CD4-positive, alpha-beta T cell treated with Interleukin-21 for 1 hour (primary cell): ENCODE results near the gene ADIRF.
A peak's percentile ranks its signal among the peaks of the same experiment; 100 is the strongest.
"Not testable (repeated sequence)": the region's sequence is repeated elsewhere in the genome, so short reads cannot be mapped to it uniquely, and the experiment has no call there.

Experiments
- DNase-seq: peaks from one replicate; pipeline ENCODE4 v3.0.0-alpha.2; 2020

Gene ADIRF

GRCh38 chr10:86961481-86962091 is 6.7 kb upstream of the ADIRF start:
- DNase-seq, result no peak

- DNase-seq, result no peak
Measured at GRCh38 chr10:86962136-86962980, 5.9 kb upstream of the ADIRF start.

GRCh38 chr10:86962981-86963310 is 5.3 kb upstream of the ADIRF start:
- DNase-seq, result no peak

GRCh38 chr10:86963341-86963919 is 4.9 kb upstream of the ADIRF start:
- no peak for DNase-seq

- DNase-seq, result no peak
Measured at GRCh38 chr10:86964061-86964846, 4.0 kb upstream of the ADIRF start.

GRCh38 chr10:86964847-86965190 is 3.5 kb upstream of the ADIRF start:
- no peak for DNase-seq

DNA sequence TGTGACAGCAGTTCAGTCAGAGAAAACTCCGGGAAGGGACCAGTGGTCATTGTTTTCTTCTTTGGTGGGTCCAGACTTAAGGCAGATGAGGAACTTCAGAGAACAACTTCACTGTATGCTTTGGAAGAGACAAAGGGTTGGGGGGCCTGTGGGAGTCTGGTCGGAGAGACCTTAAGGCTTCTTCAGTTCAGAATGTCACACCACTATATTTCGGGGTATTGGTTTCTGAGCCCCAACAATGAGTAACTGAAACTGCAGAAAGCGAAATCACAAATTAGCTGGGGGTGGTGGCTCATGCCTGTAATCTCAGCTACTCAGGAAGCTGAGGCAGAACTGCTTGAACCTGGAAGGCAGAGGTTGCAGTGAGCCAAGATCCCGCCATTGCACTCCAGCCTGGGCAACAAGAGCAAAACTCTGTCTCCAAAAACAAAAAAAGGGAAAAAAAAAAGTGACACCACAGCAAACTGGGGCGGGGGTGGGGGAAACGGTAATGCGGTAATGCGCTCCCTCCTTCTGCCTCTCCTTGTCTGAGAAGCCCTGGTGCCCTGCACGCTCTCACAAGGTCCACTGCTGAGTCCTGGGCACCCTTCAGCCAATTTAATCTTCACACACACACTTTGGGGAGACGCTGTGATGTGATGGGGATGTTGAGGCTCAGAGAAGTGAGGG is 2.2 kb upstream of the ADIRF start:
- DNase-seq, result no peak

GRCh38 chr10:86967481-86967941 is 771 bp upstream of the ADIRF start:
- DNase-seq, result no peak

GRCh38 chr10:86968994-86969355 is 693 bp downstream of the ADIRF start:
- no peak for DNase-seq

GRCh38 chr10:86969421-86970041 is 1.2 kb downstream of the ADIRF start:
- no peak for DNase-seq

DNA sequence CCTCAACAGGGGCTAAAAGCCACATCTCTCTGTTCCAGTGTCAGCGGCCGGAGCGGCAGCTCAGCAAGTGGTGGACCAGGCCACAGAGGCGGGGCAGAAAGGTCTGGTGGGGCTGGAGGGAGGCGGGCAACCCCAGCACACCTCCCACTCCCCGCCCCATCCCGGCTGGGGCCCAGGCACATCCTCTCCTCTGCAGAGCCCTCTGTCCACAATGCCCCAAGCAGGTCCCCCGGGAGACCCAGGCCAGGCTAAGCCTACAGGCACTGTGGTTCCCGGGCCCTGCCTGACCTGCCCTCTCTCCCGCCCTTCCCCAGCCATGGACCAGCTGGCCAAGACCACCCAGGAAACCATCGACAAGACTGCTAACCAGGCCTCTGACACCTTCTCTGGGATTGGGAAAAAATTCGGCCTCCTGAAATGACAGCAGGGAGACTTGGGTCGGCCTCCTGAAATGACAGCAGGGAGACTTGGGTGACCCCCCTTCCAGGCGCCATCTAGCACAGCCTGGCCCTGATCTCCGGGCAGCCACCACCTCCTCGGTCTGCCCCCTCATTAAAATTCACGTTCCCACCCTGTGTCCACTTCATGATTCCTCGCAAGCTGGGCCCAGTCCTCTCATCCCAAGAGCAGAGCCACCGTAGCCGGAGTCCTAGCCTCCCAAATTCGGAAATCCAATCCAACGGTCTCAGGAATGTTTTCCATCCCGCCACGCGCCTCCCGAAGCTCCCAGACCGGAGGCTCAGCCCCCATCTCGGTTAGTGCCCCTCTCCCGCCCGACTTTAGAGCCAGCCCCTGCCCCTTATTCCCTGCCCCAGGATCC is 2.1 kb downstream of the ADIRF start:
- no peak for DNase-seq

- no peak for DNase-seq
Measured at GRCh38 chr10:86970982-86971231, 2.6 kb downstream of the ADIRF start.

GRCh38 chr10:86971232-86971991 is 3.1 kb downstream of the ADIRF start:
- DNase-seq, result peak; percentile 92

DNA sequence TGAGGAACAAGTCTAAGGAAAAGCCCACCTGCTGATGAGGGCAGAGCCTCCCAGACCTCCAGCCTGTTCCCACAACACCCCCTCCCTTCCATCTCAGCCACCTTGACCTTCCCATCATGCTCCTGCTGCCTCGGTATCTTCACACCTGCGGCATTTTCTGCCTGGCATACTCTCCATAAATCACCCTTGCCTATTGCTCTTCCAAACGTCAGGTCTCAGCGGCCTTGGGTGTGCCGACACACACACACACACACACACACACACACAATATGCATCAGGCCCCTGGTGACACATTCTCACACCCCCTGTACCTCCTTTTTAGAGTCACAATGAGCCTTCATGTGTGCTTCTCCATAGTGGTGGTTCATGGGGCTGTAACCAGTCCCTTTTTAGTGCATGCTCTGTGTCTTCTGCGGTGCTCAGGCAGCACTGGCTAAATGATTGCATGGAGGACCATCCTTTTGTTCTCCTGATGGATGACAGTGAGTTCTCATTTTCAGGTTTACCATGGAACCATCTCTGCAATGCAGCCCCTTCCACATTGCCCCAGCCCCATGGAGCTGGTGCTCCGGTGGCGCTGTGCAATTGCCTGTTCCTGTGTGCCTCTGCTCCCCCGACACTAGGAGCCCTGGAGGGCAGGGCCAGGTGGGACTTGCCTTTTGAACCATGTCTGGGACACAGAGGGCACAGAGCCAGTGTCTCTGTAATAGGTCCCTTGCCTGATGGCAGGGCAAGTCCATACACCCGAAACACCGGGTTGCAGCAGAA is 4.5 kb downstream of the ADIRF start:
- DNase-seq, result no peak

GRCh38 chr10:86974484-86974883 is 6.2 kb downstream of the ADIRF start:
- no peak for DNase-seq

DNA sequence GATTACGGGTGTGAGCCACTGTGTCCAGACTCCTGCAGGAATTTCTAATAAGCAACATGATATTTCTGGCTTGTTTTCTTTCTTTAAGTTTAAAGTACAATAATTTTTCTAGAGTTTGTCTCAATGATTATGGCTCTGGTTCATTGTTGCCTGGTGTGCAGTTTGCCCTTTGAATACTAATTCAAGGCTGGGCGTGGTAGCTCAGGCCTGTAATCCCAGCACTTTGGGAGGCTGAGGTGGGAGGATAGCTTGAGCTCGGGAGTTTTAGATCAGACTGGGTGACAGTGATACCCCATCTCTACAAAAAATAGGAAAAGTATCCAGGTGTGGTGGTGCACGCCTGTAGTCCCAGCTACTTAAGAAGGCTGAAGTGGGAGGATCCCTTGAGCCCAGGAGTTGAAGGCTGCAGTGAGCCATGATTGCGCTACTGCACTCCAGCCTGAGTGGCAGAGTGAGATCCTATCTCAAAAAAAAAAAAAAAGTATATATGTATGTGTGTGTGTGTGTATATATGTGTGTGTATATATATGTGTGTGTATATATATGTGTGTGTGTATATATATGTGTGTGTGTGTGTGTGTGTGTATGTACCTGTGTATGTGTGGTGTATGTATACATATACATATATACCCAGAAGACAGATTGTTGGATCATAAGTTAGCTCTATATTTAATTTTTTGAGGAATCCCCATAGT is 8.2 kb downstream of the ADIRF start:
- no peak for DNase-seq

GRCh38 chr10:86978457-86978856 is 10.2 kb downstream of the ADIRF start:
- DNase-seq, result not testable (repeated sequence)

DNA sequence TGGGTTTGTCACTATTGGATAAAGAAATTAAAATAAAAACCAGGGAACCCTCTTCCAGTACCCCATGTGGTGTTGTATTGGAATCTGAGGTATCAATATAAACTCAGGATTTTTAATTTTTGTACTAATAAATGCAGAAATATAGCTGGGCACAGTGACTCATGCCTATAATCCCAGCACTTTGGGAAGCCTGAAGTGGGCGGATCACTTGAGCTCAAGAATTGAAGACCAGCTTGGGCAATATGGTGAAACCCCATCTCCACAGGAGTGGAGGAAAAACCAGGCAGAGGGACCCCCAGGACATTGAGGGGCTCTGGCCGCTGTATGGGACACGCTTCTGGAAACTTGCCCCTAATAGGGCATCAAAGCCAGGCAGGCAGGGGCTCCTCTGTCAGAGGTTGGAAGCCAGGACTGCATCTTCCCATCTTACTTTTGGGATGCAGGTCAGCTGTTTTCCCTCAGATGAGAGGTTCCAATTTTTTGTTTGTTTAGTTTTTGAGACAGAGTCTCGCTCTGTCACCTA is 11.1 kb downstream of the ADIRF start:
- no peak for DNase-seq

DNA sequence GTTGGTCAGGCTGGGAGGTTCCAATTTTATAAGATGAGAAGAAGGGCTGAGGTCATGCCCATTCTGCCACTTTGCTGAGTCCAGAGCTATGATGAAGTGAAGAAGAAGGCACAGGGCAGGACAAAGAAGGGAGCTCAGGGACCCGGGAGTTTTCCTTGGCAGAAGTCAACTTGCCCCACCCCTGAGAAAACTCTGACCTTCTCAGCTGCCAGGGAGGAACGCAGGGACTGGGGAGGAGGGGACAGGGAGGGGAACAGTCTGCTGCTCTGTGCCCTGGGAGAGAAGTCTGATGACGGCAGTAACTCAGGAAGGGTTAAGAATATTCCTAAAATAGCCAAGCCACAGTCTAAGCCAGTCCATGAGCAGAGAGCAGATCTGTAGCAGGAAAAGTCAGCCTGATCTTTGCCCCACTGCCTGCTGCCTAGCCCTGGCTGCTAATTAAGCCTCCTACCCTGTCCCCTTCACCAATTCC is 11.7 kb downstream of the ADIRF start:
- DNase-seq, result no peak
